ENCODE data around the gene AK3. TPM values are rescaled to one million over a fixed set of nuclear protein-coding genes. Genes with fewer than 3 reads are reported as not detected.
A peak's percentile ranks its signal among the peaks of the same experiment; 100 is the strongest.

The AK3 gene
- total and polyA plus RNA-seq, 2 of the 8 experiments (the other 6 are each of a cell fraction or from before 2014, with no cell fraction given), result 8.9 to 30.0 TPM

DNA sequence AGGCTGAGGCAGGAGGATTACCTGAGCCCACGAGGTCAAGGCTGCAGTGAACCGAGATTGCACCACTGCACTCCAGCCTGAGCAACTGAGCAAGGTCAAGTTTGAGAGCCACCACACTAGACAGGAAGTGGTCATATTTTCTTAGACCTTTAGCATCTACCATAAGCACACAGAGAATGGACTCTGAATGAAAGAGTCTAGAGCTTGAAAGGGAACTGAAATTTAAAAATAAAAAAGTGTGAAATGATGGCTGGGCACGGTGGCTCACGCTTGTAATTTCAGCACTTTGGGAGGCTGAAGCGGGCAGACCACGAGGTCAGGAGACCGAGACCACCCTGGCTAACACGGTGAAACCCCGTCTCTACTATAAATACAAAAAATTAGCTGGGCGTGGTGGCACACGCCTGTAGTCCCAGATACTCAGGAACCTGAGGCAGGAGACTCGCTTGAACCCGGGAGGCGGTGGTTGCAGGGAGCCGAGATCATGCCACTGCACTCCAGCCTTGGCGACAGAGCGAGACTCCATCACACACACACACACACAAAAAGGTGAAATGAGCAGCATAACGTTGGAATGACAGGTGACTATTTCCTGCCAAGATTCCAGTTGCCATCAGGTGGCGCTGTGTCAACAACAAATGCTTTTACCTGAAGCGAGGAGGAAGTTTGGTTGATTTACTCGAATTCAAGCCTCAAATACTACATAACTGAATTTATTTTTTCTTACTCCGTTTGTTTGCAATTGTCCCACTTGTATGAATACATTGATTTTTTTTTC lies 21.3 kb upstream of the AK3 start (continued):
- TF ChIP-seq, protein P1, sequence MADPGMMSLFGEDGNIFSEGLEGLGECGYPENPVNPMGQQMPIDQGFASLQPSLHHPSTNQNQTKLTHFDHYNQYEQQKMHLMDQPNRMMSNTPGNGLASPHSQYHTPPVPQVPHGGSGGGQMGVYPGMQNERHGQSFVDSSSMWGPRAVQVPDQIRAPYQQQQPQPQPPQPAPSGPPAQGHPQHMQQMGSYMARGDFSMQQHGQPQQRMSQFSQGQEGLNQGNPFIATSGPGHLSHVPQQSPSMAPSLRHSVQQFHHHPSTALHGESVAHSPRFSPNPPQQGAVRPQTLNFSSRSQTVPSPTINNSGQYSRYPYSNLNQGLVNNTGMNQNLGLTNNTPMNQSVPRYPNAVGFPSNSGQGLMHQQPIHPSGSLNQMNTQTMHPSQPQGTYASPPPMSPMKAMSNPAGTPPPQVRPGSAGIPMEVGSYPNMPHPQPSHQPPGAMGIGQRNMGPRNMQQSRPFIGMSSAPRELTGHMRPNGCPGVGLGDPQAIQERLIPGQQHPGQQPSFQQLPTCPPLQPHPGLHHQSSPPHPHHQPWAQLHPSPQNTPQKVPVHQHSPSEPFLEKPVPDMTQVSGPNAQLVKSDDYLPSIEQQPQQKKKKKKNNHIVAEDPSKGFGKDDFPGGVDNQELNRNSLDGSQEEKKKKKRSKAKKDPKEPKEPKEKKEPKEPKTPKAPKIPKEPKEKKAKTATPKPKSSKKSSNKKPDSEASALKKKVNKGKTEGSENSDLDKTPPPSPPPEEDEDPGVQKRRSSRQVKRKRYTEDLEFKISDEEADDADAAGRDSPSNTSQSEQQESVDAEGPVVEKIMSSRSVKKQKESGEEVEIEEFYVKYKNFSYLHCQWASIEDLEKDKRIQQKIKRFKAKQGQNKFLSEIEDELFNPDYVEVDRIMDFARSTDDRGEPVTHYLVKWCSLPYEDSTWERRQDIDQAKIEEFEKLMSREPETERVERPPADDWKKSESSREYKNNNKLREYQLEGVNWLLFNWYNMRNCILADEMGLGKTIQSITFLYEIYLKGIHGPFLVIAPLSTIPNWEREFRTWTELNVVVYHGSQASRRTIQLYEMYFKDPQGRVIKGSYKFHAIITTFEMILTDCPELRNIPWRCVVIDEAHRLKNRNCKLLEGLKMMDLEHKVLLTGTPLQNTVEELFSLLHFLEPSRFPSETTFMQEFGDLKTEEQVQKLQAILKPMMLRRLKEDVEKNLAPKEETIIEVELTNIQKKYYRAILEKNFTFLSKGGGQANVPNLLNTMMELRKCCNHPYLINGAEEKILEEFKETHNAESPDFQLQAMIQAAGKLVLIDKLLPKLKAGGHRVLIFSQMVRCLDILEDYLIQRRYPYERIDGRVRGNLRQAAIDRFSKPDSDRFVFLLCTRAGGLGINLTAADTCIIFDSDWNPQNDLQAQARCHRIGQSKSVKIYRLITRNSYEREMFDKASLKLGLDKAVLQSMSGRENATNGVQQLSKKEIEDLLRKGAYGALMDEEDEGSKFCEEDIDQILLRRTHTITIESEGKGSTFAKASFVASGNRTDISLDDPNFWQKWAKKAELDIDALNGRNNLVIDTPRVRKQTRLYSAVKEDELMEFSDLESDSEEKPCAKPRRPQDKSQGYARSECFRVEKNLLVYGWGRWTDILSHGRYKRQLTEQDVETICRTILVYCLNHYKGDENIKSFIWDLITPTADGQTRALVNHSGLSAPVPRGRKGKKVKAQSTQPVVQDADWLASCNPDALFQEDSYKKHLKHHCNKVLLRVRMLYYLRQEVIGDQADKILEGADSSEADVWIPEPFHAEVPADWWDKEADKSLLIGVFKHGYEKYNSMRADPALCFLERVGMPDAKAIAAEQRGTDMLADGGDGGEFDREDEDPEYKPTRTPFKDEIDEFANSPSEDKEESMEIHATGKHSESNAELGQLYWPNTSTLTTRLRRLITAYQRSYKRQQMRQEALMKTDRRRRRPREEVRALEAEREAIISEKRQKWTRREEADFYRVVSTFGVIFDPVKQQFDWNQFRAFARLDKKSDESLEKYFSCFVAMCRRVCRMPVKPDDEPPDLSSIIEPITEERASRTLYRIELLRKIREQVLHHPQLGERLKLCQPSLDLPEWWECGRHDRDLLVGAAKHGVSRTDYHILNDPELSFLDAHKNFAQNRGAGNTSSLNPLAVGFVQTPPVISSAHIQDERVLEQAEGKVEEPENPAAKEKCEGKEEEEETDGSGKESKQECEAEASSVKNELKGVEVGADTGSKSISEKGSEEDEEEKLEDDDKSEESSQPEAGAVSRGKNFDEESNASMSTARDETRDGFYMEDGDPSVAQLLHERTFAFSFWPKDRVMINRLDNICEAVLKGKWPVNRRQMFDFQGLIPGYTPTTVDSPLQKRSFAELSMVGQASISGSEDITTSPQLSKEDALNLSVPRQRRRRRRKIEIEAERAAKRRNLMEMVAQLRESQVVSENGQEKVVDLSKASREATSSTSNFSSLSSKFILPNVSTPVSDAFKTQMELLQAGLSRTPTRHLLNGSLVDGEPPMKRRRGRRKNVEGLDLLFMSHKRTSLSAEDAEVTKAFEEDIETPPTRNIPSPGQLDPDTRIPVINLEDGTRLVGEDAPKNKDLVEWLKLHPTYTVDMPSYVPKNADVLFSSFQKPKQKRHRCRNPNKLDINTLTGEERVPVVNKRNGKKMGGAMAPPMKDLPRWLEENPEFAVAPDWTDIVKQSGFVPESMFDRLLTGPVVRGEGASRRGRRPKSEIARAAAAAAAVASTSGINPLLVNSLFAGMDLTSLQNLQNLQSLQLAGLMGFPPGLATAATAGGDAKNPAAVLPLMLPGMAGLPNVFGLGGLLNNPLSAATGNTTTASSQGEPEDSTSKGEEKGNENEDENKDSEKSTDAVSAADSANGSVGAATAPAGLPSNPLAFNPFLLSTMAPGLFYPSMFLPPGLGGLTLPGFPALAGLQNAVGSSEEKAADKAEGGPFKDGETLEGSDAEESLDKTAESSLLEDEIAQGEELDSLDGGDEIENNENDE (IDR thresholded peaks at IDR 0.05; ENCODE audit: insufficient replicate concordance, low read length), result no peak
- TF ChIP-seq RAD21 (IDR thresholded peaks at IDR 0.05 in 1 of 2, conservative IDR thresholded peaks at IDR 0.05 in 1 of 2; ENCODE audit: low read depth in 2 of 2, low read length in 2 of 2), result peak; percentile 92 to 94
- no peak for TF ChIP-seq HDAC6 (IDR thresholded peaks at IDR 0.05; ENCODE audit: low read depth, low read length)
- no peak for TF ChIP-seq SRF (IDR thresholded peaks at IDR 0.05; ENCODE audit: low read depth, low read length)
- peak in 1 of 2 experiments; percentile 77; a peak in 1 of 4 replicates for TF ChIP-seq SIN3A (conservative IDR thresholded peaks at IDR 0.05 in 1 of 2, IDR thresholded peaks at IDR 0.05 in 1 of 2; ENCODE audit: low read depth in 1 of 2, low read length in 2 of 2)
- TF ChIP-seq SIRT6 (IDR thresholded peaks at IDR 0.05; ENCODE audit: low read length), result no peak
- peak; percentile 68 for TF ChIP-seq TEAD4 (IDR thresholded peaks at IDR 0.05; ENCODE audit: low read depth, low read length)
- TF ChIP-seq CHD1 (IDR thresholded peaks at IDR 0.05; ENCODE audit: low read depth, low read length), result no peak

Data from H1 (cell line).